ENCODE results near the gene CCDC158. TPM values are rescaled to one million over a fixed set of nuclear protein-coding genes. Genes with fewer than 3 reads are reported as not detected.

Gene CCDC158
- polyA plus RNA-seq, 1 of the 3 experiments (the other 2 are of a cell fraction), result not detected

DNA sequence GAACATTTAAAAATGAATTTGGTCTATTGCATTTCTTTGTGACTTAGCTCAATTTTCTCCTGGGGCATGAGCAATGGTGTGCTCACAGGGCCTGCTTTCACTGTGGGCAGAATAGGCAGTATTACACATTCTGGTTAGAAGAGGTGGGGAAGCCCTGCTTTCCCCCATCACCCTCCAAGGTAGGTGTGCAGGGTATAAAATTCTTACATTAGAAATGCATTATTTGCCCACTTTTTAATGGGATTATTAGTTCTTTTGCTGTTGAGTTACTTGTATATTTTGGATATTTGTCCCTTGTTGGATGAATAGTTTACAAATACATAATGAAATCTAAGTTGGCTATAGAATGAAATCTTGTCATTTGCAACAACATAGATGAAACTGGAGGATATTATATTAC lies 122.7 kb downstream of the CCDC158 start:
- TF ChIP-seq EP300 (IDR thresholded peaks at IDR 0.05; ENCODE audit: borderline replicate concordance in 1 of 2, low read depth in 1 of 2, low read length in 1 of 2) (no peak), MXI1 (IDR thresholded peaks at IDR 0.05; ENCODE audit: low read depth, low read length) (no peak), MEF2A (IDR thresholded peaks at IDR 0.05; ENCODE audit: borderline replicate concordance, low read depth) (no peak), FOXJ3 (CRISPR knock-in tag; IDR thresholded peaks at IDR 0.05) (no peak), ELF1 (IDR thresholded peaks at IDR 0.05) (no peak), JUND (IDR thresholded peaks at IDR 0.05) (no peak), POLR2AphosphoS5 (IDR thresholded peaks at IDR 0.05; ENCODE audit: low read depth, low read length) (no peak), RAD21 (IDR thresholded peaks at IDR 0.05; ENCODE audit: low read length) (no peak), FOXM1 (IDR thresholded peaks at IDR 0.05; ENCODE audit: low read depth) (no peak), NFIC (IDR thresholded peaks at IDR 0.05; ENCODE audit: borderline replicate concordance) (no peak), TEAD4 (IDR thresholded peaks at IDR 0.05; ENCODE audit: borderline replicate concordance, insufficient read depth) (no peak), SMC3 (IDR thresholded peaks at IDR 0.05; ENCODE audit: low read depth, low read length) (no peak), FOSL2 (IDR thresholded peaks at IDR 0.05; ENCODE audit: borderline replicate concordance, low read depth) (no peak), SIN3A (IDR thresholded peaks at IDR 0.05; ENCODE audit: borderline replicate concordance, low read depth, low read length) (no peak), TAF1 (IDR thresholded peaks at IDR 0.05; ENCODE audit: borderline replicate concordance, low read depth, low read length) (no peak)
- TF ChIP-seq, protein P1, sequence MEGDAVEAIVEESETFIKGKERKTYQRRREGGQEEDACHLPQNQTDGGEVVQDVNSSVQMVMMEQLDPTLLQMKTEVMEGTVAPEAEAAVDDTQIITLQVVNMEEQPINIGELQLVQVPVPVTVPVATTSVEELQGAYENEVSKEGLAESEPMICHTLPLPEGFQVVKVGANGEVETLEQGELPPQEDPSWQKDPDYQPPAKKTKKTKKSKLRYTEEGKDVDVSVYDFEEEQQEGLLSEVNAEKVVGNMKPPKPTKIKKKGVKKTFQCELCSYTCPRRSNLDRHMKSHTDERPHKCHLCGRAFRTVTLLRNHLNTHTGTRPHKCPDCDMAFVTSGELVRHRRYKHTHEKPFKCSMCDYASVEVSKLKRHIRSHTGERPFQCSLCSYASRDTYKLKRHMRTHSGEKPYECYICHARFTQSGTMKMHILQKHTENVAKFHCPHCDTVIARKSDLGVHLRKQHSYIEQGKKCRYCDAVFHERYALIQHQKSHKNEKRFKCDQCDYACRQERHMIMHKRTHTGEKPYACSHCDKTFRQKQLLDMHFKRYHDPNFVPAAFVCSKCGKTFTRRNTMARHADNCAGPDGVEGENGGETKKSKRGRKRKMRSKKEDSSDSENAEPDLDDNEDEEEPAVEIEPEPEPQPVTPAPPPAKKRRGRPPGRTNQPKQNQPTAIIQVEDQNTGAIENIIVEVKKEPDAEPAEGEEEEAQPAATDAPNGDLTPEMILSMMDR (IDR thresholded peaks at IDR 0.05), result no peak
- TF ChIP-seq, protein P2, sequence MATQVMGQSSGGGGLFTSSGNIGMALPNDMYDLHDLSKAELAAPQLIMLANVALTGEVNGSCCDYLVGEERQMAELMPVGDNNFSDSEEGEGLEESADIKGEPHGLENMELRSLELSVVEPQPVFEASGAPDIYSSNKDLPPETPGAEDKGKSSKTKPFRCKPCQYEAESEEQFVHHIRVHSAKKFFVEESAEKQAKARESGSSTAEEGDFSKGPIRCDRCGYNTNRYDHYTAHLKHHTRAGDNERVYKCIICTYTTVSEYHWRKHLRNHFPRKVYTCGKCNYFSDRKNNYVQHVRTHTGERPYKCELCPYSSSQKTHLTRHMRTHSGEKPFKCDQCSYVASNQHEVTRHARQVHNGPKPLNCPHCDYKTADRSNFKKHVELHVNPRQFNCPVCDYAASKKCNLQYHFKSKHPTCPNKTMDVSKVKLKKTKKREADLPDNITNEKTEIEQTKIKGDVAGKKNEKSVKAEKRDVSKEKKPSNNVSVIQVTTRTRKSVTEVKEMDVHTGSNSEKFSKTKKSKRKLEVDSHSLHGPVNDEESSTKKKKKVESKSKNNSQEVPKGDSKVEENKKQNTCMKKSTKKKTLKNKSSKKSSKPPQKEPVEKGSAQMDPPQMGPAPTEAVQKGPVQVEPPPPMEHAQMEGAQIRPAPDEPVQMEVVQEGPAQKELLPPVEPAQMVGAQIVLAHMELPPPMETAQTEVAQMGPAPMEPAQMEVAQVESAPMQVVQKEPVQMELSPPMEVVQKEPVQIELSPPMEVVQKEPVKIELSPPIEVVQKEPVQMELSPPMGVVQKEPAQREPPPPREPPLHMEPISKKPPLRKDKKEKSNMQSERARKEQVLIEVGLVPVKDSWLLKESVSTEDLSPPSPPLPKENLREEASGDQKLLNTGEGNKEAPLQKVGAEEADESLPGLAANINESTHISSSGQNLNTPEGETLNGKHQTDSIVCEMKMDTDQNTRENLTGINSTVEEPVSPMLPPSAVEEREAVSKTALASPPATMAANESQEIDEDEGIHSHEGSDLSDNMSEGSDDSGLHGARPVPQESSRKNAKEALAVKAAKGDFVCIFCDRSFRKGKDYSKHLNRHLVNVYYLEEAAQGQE (IDR thresholded peaks at IDR 0.05; ENCODE audit: low read depth, low read length), result no peak
- TF ChIP-seq, protein P3, sequence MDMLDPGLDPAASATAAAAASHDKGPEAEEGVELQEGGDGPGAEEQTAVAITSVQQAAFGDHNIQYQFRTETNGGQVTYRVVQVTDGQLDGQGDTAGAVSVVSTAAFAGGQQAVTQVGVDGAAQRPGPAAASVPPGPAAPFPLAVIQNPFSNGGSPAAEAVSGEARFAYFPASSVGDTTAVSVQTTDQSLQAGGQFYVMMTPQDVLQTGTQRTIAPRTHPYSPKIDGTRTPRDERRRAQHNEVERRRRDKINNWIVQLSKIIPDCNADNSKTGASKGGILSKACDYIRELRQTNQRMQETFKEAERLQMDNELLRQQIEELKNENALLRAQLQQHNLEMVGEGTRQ (IDR thresholded peaks at IDR 0.05; ENCODE audit: borderline replicate concordance, low read depth, low read length), result no peak
- TF ChIP-seq, protein P4, sequence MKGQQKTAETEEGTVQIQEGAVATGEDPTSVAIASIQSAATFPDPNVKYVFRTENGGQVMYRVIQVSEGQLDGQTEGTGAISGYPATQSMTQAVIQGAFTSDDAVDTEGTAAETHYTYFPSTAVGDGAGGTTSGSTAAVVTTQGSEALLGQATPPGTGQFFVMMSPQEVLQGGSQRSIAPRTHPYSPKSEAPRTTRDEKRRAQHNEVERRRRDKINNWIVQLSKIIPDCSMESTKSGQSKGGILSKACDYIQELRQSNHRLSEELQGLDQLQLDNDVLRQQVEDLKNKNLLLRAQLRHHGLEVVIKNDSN (IDR thresholded peaks at IDR 0.05; ENCODE audit: borderline replicate concordance, low read depth), result no peak
- TF ChIP-seq, protein P5, sequence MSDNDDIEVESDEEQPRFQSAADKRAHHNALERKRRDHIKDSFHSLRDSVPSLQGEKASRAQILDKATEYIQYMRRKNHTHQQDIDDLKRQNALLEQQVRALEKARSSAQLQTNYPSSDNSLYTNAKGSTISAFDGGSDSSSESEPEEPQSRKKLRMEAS (IDR thresholded peaks at IDR 0.05; ENCODE audit: low read depth), result no peak
- Histone ChIP-seq H3K9me3 (0 out of 2 replicates have a peak, but pooled peaks cover 4% of the 10 kb centered on the region), H3K27me3 (ENCODE audit: insufficient read depth) (no peaks in the 10 kb centered on the region), H3K4me2 (no peak overlapping the region), H3K4me1 (ENCODE audit: control insufficient read depth in 1 of 2, insufficient read depth in 2 of 2, low read depth in 1 of 2, low read length in 1 of 2) (peaks cover 0 to 10% of the 10 kb centered on the region in 2 experiments; a peak in 1 of 4 replicates), H3K27ac (ENCODE audit: low read depth in 2 of 2, low read length in 1 of 2) (no peak overlapping the region), H3K36me3 (replicated peaks in 1 of 2; ENCODE audit: control insufficient read depth in 1 of 2, insufficient read depth in 2 of 2, low read length in 1 of 2) (peaks cover 0 to 4% of the 10 kb centered on the region in 2 experiments), H3K9me2 (no peaks in the 10 kb centered on the region), H3F3A (replicated peaks; ENCODE audit: insufficient read depth) (peaks cover 12% of the 10 kb centered on the region), H3K79me2 (ENCODE audit: insufficient read depth) (no peaks in the 10 kb centered on the region), H3K4me3 (ENCODE audit: low read depth in 2 of 2, low read length in 1 of 2) (no peak overlapping the region), H2AFZ (ENCODE audit: low read depth) (no peak overlapping the region), H4K20me1 (ENCODE audit: insufficient read depth) (no peaks in the 10 kb centered on the region), H3K9ac (no peak overlapping the region)
- ChIA-PET POLR2A (no interaction called here), CTCF (no interaction called here)
- no peak for DNase-seq
